Liver (tissue), 9 donors: ENCODE data around the gene FBXO24. TPM values are rescaled to one million over a fixed set of nuclear protein-coding genes. Genes with fewer than 3 reads are reported as not detected.

Experiments used
- DNase-seq: peaks from one replicate; pipeline ENCODE4 v3.0.0-alpha.2; 2017; ENCODE audit warnings: low spot score
- H3K27ac ChIP-seq, 2 donors: one replicate each; pipeline ENCODE4 v1.7.0; 2013; ENCODE audit warnings: inconsistent platforms in 2 of 2, low read length in 2 of 2, control low read depth in 1 of 2, low read depth in 1 of 2, mild to moderate bottlenecking in 1 of 2
- H3K27me3 ChIP-seq, 4 donors: one replicate each; pipeline versions ENCODE4 v1.6.1 to v1.7.0; 2013; ENCODE audit warnings: low read length in 3 of 4, inconsistent platforms in 1 of 4, mild to moderate bottlenecking in 1 of 4, moderate library complexity in 1 of 4; ENCODE audit not compliant: control insufficient read depth in 4 of 4, insufficient read depth in 4 of 4
- H3K36me3 ChIP-seq, 4 donors: one replicate each; pipeline versions ENCODE4 v1.6.1 to v1.7.0; 2013; ENCODE audit warnings: low read length in 3 of 4, mild to moderate bottlenecking in 3 of 4, low read depth in 1 of 4, moderate library complexity in 1 of 4; ENCODE audit not compliant: control insufficient read depth in 4 of 4, insufficient read depth in 3 of 4
- H3K4me1 ChIP-seq, 4 donors: one replicate each; pipeline versions ENCODE4 v1.6.1 to v1.7.0; 2013; ENCODE audit warnings: low read length in 3 of 4, mild to moderate bottlenecking in 3 of 4, moderate library complexity in 1 of 4; ENCODE audit not compliant: control insufficient read depth in 4 of 4, insufficient read depth in 4 of 4
- H3K4me3 ChIP-seq, 3 donors: one replicate each; pipeline versions ENCODE4 v1.6.1 to v1.7.0; 2013; ENCODE audit warnings: low read length in 3 of 3, control low read depth in 1 of 3, low read depth in 1 of 3, mild to moderate bottlenecking in 1 of 3
- H3K9ac ChIP-seq, 2 donors: one replicate each; pipeline ENCODE4 v1.7.0; 2013; ENCODE audit warnings: low read length in 2 of 2, mild to moderate bottlenecking in 2 of 2, moderate library complexity in 2 of 2, control low read depth in 1 of 2, low read depth in 1 of 2
- H3K9me3 ChIP-seq, 4 donors: one replicate each; pipeline versions ENCODE4 v1.6.1 to v1.7.0; 2013; ENCODE audit warnings: low read length in 3 of 4; ENCODE audit not compliant: control insufficient read depth in 4 of 4
- EGR1 ChIP-seq, 2 donors: IDR thresholded peaks; 2 replicates each; pipeline ENCODE4 v1.6.1; 2016 to 2018; ENCODE audit warnings: antibody characterized with exemption in 2 of 2, low read depth in 2 of 2
- FOXA1 ChIP-seq: IDR thresholded peaks from 2 replicates; pipeline ENCODE4 v1.6.1; 2016; ENCODE audit warnings: antibody characterized with exemption
- FOXA2 ChIP-seq: IDR thresholded peaks from 2 replicates; pipeline ENCODE4 v1.6.1; 2016; ENCODE audit warnings: antibody characterized with exemption
- HNF4A ChIP-seq, 2 donors: conservative IDR thresholded peaks; 2 replicates each; pipeline ENCODE4 v1.6.1; 2016; ENCODE audit warnings: antibody characterized with exemption in 2 of 2, mild to moderate bottlenecking in 2 of 2
- HNF4G ChIP-seq: IDR thresholded peaks from 2 replicates; pipeline ENCODE4 v1.6.1; 2016; ENCODE audit warnings: antibody characterized with exemption
- JUND ChIP-seq, 2 donors: IDR thresholded peaks; 2 replicates each; pipeline ENCODE4 v1.6.1; 2016; ENCODE audit warnings: antibody characterized with exemption in 2 of 2
- NR2F2 ChIP-seq: IDR thresholded peaks from 2 replicates; pipeline ENCODE4 v1.6.1; 2016; ENCODE audit warnings: antibody characterized with exemption
- RAD21 ChIP-seq, 2 donors: IDR thresholded peaks; 2 replicates each; pipeline ENCODE4 v1.6.1; 2016; ENCODE audit warnings: antibody characterized with exemption in 2 of 2, mild to moderate bottlenecking in 2 of 2
- RXRA ChIP-seq, 2 donors: IDR thresholded peaks; 2 replicates each; pipeline ENCODE4 v1.6.1; 2017 to 2018; ENCODE audit warnings: antibody characterized with exemption in 2 of 2, mild to moderate bottlenecking in 1 of 2
- SP1 ChIP-seq: IDR thresholded peaks from 2 replicates; pipeline ENCODE4 v1.6.1; 2018; ENCODE audit warnings: antibody characterized with exemption, mild to moderate bottlenecking
- TAF1 ChIP-seq: conservative IDR thresholded peaks from 2 replicates; pipeline ENCODE4 v1.6.1; 2016; ENCODE audit warnings: antibody characterized with exemption, mild to moderate bottlenecking
- WGBS: extraction: QIAGEN DNeasy Blood & Tissue Kit; methylation state at CpG from one replicate; pipeline ENCODE4 v1.1.7; 2013; 5-methylcytosine and 5-hydroxymethylcytosine counted together
- polyA plus RNA-seq, 2 donors: library from polyadenylated mRNA; stranded (reverse) in 1 of 2; unstranded in 1 of 2; fragments of 200-250 nt in 1 of 2; fragments of >200 nt in 1 of 2; fragmentation: Nextera tagmentation in 1 of 2; extraction: Ambion mirVana in 1 of 2; gene quantifications; one replicate each; pipeline versions ENCODE4 v1.2.1 to v1.2.3, GENCODE V29; 2013 to 2015
- total RNA-seq, 2 donors: library from RNA; depleted of rRNA; stranded (reverse); fragments of >200 nt; gene quantifications; one replicate each; pipeline ENCODE4 v1.2.3, GENCODE V29; 2014
- TF ChIP-seq, protein P1 (sequence below): fragments of 150-350 bp; IDR thresholded peaks from 2 replicates; pipeline ENCODE4 v1.5.1; 2017; ENCODE audit warnings: improper control_type of control experiment, low read depth, low read length; ENCODE audit not compliant: missing input control
- TF ChIP-seq, protein P2 (sequence below): IDR thresholded peaks from 2 replicates; pipeline ENCODE4 v1.6.1; 2016; ENCODE audit warnings: antibody characterized with exemption
- TF ChIP-seq, protein P3 (sequence below): IDR thresholded peaks from 2 replicates; pipeline ENCODE4 v1.6.1; 2016; ENCODE audit warnings: antibody characterized with exemption
- TF ChIP-seq, protein P4 (sequence below): IDR thresholded peaks from 2 replicates; pipeline ENCODE4 v1.6.1; 2016; ENCODE audit warnings: antibody characterized with exemption
- TF ChIP-seq, protein P5 (sequence below): IDR thresholded peaks from 2 replicates; pipeline ENCODE4 v1.6.1; 2016; ENCODE audit warnings: antibody characterized with exemption, mild to moderate bottlenecking
- donor health status: healthy.
- donor health status: healthy.
- donor health status: healthy.
- donor health status: healthy.
- donor health status: healthy.

Gene FBXO24
- total and polyA plus RNA-seq, 4 donors = 0.25 to 1.3 (median 0.50) TPM

DNA sequence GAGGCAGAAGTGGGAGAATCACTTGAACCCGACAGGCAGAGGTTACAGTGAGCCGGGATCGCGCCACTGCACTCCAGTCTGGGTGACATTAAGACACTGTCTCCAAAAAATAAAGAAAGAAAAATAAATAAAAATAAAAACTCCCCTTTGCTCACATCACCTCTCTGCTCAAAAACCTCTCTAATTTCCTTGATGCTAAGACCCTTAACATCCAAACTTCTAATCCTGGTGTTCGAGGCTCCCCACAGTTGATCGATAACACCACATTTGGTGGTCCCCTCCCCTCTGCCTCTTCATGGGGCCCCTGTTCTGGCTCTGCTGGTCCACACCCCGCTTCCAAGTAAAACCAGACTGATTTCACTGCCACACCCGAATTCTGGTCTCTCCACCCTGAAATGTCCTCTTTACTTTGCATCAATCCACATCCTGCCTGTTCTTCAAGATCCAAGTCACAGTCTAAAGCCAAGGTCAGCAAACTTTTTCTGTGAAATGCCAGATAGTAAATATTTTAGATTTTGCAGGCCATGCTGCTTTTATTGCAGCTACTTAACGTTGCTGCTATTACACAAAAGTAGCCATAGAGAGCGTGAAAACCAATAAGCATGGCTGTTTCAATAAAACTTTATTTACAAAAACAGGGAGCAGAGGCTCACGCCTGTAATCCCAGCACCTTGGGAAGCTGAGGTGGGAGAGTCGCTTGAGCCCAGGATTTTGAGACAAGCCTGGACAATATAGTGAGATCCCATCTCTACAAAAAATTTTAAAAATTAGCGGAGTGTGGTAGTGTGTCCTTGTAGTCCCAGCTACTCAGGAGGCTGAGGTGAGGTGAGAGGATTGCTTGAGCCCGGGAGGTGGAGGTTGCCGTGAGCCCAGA, 38.1 kb downstream of the FBXO24 start:
- Histone ChIP-seq H3K36me3 (peaks cover 6 to 30% (median 15%) of the 10 kb centered on the region in 4 donors), H3K4me1 (peaks cover 2 to 49% (median 40%) of the 10 kb centered on the region in 4 donors), H3K9me3 (no peaks in the 10 kb centered on the region), H3K27me3 (no peaks in the 10 kb centered on the region), H3K27ac (no peak overlapping the region), H3K9ac (no peak overlapping the region), H3K4me3 (no peak overlapping the region)
- no peak for DNase-seq
- 93% methylated on average over 15 of the region's 15 CpGs for WGBS
- TF ChIP-seq EGR1 (IDR thresholded peaks at IDR 0.05; ENCODE audit: low read depth in 2 of 2) (no peak), HNF4G (no peak), NR2F2 (no peak), JUND (IDR thresholded peaks at IDR 0.05) (no peak), HNF4A (conservative IDR thresholded peaks at IDR 0.05) (no peak), SP1 (no peak), RAD21 (IDR thresholded peaks at IDR 0.05) (no peak), FOXA2 (no peak)
- TF ChIP-seq, protein P1, sequence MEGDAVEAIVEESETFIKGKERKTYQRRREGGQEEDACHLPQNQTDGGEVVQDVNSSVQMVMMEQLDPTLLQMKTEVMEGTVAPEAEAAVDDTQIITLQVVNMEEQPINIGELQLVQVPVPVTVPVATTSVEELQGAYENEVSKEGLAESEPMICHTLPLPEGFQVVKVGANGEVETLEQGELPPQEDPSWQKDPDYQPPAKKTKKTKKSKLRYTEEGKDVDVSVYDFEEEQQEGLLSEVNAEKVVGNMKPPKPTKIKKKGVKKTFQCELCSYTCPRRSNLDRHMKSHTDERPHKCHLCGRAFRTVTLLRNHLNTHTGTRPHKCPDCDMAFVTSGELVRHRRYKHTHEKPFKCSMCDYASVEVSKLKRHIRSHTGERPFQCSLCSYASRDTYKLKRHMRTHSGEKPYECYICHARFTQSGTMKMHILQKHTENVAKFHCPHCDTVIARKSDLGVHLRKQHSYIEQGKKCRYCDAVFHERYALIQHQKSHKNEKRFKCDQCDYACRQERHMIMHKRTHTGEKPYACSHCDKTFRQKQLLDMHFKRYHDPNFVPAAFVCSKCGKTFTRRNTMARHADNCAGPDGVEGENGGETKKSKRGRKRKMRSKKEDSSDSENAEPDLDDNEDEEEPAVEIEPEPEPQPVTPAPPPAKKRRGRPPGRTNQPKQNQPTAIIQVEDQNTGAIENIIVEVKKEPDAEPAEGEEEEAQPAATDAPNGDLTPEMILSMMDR = no peak
- TF ChIP-seq, protein P2, sequence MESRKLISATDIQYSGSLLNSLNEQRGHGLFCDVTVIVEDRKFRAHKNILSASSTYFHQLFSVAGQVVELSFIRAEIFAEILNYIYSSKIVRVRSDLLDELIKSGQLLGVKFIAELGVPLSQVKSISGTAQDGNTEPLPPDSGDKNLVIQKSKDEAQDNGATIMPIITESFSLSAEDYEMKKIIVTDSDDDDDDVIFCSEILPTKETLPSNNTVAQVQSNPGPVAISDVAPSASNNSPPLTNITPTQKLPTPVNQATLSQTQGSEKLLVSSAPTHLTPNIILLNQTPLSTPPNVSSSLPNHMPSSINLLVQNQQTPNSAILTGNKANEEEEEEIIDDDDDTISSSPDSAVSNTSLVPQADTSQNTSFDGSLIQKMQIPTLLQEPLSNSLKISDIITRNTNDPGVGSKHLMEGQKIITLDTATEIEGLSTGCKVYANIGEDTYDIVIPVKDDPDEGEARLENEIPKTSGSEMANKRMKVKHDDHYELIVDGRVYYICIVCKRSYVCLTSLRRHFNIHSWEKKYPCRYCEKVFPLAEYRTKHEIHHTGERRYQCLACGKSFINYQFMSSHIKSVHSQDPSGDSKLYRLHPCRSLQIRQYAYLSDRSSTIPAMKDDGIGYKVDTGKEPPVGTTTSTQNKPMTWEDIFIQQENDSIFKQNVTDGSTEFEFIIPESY = no peak

DNA sequence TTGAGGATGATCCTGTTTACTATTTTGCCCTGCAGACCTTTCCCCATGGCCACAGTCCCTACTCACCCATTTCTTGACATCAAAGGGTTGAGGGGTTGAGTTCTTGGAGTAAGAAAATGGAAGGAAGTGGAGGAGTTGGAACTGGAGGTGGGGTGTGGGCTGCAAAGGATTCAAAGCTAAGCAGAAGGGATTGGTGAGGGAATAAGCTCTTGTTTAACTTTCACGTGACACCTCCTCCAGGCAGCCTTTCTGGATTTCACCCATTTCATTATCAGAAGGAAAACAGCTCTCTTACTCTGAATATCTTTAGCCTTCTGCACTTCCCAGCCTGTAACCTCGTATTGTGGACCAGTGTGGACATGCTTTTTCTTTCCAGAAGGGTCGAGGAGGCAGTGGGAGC, 39.9 kb downstream of the FBXO24 start:
- Histone ChIP-seq H3K36me3 (peaks cover 11 to 29% (median 20%) of the 10 kb centered on the region in 4 donors), H3K9me3 (no peaks in the 10 kb centered on the region), H3K27ac (peak overlapping the region; percentile 64 to 87), H3K4me1 (peaks cover 2 to 52% (median 41%) of the 10 kb centered on the region in 4 donors), H3K4me3 (no peak overlapping the region), H3K27me3 (no peaks in the 10 kb centered on the region), H3K9ac (peak overlapping the region in 1 of 2 donors; percentile 21)
- TF ChIP-seq, protein P3, sequence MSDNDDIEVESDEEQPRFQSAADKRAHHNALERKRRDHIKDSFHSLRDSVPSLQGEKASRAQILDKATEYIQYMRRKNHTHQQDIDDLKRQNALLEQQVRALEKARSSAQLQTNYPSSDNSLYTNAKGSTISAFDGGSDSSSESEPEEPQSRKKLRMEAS = no peak
- TF ChIP-seq, protein P1 = no peak
- TF ChIP-seq RXRA (IDR thresholded peaks at IDR 0.05) (no peak), TAF1 (no peak), JUND (IDR thresholded peaks at IDR 0.05) (no peak), FOXA2 (no peak), NR2F2 (no peak), FOXA1 (no peak), HNF4G (no peak), EGR1 (IDR thresholded peaks at IDR 0.05; ENCODE audit: low read depth in 2 of 2) (no peak), HNF4A (conservative IDR thresholded peaks at IDR 0.05) (no peak)
- TF ChIP-seq, protein P4, sequence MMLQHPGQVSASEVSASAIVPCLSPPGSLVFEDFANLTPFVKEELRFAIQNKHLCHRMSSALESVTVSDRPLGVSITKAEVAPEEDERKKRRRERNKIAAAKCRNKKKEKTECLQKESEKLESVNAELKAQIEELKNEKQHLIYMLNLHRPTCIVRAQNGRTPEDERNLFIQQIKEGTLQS = no peak
- TF ChIP-seq, protein P5, sequence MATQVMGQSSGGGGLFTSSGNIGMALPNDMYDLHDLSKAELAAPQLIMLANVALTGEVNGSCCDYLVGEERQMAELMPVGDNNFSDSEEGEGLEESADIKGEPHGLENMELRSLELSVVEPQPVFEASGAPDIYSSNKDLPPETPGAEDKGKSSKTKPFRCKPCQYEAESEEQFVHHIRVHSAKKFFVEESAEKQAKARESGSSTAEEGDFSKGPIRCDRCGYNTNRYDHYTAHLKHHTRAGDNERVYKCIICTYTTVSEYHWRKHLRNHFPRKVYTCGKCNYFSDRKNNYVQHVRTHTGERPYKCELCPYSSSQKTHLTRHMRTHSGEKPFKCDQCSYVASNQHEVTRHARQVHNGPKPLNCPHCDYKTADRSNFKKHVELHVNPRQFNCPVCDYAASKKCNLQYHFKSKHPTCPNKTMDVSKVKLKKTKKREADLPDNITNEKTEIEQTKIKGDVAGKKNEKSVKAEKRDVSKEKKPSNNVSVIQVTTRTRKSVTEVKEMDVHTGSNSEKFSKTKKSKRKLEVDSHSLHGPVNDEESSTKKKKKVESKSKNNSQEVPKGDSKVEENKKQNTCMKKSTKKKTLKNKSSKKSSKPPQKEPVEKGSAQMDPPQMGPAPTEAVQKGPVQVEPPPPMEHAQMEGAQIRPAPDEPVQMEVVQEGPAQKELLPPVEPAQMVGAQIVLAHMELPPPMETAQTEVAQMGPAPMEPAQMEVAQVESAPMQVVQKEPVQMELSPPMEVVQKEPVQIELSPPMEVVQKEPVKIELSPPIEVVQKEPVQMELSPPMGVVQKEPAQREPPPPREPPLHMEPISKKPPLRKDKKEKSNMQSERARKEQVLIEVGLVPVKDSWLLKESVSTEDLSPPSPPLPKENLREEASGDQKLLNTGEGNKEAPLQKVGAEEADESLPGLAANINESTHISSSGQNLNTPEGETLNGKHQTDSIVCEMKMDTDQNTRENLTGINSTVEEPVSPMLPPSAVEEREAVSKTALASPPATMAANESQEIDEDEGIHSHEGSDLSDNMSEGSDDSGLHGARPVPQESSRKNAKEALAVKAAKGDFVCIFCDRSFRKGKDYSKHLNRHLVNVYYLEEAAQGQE = no peak
- TF ChIP-seq, protein P2 = no peak
- WGBS = 48% methylated on average over 3 of the region's 3 CpGs
- DNase-seq = no peak
